Measurements from ENCODE around the gene HDGFL1.

HDGFL1 gene

DNA sequence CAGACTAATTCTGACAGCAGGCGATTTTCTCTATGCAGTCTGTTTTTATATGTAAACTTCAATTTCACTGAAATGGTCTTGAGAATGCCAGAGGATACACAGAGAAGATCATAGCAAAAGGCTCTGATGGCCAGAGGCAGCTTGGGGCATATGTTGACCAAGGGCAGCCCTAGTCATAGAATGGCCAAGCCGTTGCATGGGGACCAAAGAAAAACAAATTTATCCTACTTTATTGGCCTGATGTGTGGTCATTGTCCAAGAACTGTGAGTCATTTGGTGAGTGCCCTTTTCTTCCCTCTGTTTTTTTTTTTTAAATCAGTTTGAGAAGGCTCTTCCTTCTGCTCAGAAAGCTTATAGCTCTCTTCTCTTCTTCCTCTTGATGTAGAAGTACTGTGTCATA is 5.8 kb downstream of the HDGFL1 start:
- H3K27me3 Mint-ChIP-seq, result no peaks in the 10 kb centered on the region
- H3K4me1 Mint-ChIP-seq (ENCODE audit: low read depth), result no peaks in the 10 kb centered on the region
- no peaks in the 10 kb centered on the region for H3K36me3 Mint-ChIP-seq (ENCODE audit: low read depth)
- no peak overlapping the region for H3K4me3 Mint-ChIP-seq
- H3K9me3 Mint-ChIP-seq, result peaks cover 4% of the 10 kb centered on the region
- DNase-seq, result no peak
- H3K27ac Mint-ChIP-seq, result no peak overlapping the region

DNA sequence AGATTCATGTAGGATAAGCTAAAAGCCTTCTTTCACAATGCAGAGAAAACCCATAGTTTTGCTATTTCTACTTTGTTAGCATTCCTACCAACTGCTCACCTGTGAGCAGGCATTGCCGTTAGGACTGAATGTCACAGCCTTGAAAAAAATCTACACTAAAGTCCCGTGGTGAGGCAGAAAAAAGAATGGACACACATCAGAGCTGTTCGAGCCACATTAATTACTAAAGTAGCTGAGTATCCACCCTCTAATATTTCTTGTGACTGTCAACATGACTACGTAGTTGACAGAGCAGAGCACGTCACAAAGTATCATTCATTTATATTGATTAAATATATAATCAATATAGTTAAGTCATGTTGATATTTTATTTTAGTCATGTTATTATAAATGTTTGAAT is 10.1 kb downstream of the HDGFL1 start:
- no peaks in the 10 kb centered on the region for H3K27me3 Mint-ChIP-seq
- H3K4me3 Mint-ChIP-seq, result no peak overlapping the region

GRCh38 chr6:22580337-22580736 is 11.0 kb downstream of the HDGFL1 start:
- Mint-ChIP-seq H3K4me1 (ENCODE audit: low read depth) (no peaks in the 10 kb centered on the region), H3K27ac (no peak overlapping the region), H3K27me3 (no peaks in the 10 kb centered on the region), H3K4me3 (no peak overlapping the region), H3K36me3 (ENCODE audit: low read depth) (no peaks in the 10 kb centered on the region), H3K9me3 (no peaks in the 10 kb centered on the region)
- no peak for DNase-seq

More for the DNA sequence above, 10.1 kb downstream of the HDGFL1 start:
- DNase-seq, result no peak
- Mint-ChIP-seq H3K27ac (no peak overlapping the region), H3K4me1 (ENCODE audit: low read depth) (no peaks in the 10 kb centered on the region), H3K36me3 (ENCODE audit: low read depth) (no peaks in the 10 kb centered on the region), H3K9me3 (no peaks in the 10 kb centered on the region)

GRCh38 chr6:22582417-22583205 is 13.2 kb downstream of the HDGFL1 start:
- no peak for DNase-seq
- H3K4me1 Mint-ChIP-seq (ENCODE audit: low read depth), result no peaks in the 10 kb centered on the region
- no peaks in the 10 kb centered on the region for H3K27me3 Mint-ChIP-seq
- no peak overlapping the region for H3K4me3 Mint-ChIP-seq
- no peaks in the 10 kb centered on the region for H3K36me3 Mint-ChIP-seq (ENCODE audit: low read depth)
- no peaks in the 10 kb centered on the region for H3K9me3 Mint-ChIP-seq
- H3K27ac Mint-ChIP-seq, result no peak overlapping the region

GRCh38 chr6:22583230-22583629 is 13.9 kb downstream of the HDGFL1 start:
- H3K27me3 Mint-ChIP-seq, result no peaks in the 10 kb centered on the region
- H3K9me3 Mint-ChIP-seq, result no peaks in the 10 kb centered on the region
- no peak overlapping the region for H3K27ac Mint-ChIP-seq
- no peak for DNase-seq
- H3K36me3 Mint-ChIP-seq (ENCODE audit: low read depth), result no peaks in the 10 kb centered on the region
- H3K4me3 Mint-ChIP-seq, result no peak overlapping the region
- no peaks in the 10 kb centered on the region for H3K4me1 Mint-ChIP-seq (ENCODE audit: low read depth)

DNA sequence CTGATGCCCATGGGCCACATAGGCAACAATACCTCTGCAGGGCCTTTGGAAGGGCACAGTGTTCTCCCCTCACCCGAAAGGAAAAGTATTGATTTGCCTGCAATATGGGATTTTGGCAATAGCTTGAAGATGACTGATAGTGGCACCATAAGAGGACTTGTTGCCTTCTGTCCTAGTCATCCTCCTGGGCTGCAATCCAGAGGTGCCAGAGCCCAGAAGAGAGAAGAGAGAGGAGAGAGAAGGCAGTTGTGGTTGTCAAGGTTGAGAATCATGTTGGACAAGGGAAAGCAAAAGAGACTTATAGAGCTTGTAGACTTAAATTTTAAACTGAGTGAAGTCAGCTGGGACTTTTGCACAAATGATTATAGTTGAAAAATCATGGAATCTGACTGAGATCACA is 14.6 kb downstream of the HDGFL1 start:
- H3K9me3 Mint-ChIP-seq, result no peaks in the 10 kb centered on the region
- H3K27ac Mint-ChIP-seq, result no peak overlapping the region
- H3K4me1 Mint-ChIP-seq (ENCODE audit: low read depth), result no peaks in the 10 kb centered on the region
- H3K36me3 Mint-ChIP-seq (ENCODE audit: low read depth), result no peaks in the 10 kb centered on the region
- DNase-seq, result no peak
- no peak overlapping the region for H3K4me3 Mint-ChIP-seq
- H3K27me3 Mint-ChIP-seq, result no peaks in the 10 kb centered on the region

DNA sequence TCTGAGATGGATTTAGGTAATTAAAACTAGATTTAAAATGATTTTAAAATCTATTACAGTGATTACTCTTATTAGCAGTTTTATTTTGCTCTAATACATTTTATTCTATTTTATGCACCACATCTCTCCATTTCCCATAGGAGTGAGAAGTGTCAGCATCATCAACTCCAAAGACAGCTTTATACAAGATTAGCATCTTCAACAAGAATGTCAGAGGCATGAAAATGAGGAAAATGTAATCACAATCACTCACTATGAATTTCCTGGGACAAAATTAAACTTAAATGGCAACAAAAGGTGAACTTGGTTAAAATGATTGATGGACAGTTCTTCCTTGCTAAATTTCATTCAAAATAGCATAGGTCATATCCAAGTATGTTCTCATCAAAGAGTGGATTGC is 19.8 kb downstream of the HDGFL1 start:
- Mint-ChIP-seq H3K4me1 (ENCODE audit: low read depth) (no peaks in the 10 kb centered on the region), H3K4me3 (no peak overlapping the region), H3K27ac (no peak overlapping the region), H3K27me3 (no peaks in the 10 kb centered on the region), H3K36me3 (ENCODE audit: low read depth) (no peaks in the 10 kb centered on the region), H3K9me3 (no peaks in the 10 kb centered on the region)
- DNase-seq, result no peak

DNA sequence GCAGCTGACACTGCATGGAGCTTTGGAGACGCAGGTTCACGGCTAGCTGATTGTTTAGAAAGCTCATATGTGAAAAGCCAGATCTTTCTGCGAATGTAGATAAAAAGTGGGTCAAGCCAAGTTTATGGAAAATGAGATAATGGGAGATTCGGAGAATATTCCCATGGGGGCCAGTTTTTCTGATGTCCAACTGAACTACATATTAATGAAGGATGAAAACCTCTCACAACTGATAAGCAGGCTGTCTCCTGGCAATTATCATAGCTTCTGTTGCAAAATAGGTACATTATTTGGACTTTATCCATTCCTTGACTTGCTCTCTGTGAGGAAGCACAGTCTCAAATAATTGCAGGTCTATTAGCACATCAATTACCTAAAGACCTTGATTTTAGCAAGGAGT is 21.1 kb downstream of the HDGFL1 start:
- no peak for DNase-seq
- Mint-ChIP-seq H3K27me3 (no peaks in the 10 kb centered on the region), H3K36me3 (ENCODE audit: low read depth) (no peaks in the 10 kb centered on the region), H3K4me3 (no peak overlapping the region), H3K4me1 (ENCODE audit: low read depth) (no peaks in the 10 kb centered on the region), H3K9me3 (no peaks in the 10 kb centered on the region), H3K27ac (no peak overlapping the region)

- Mint-ChIP-seq H3K27me3 (no peaks in the 10 kb centered on the region), H3K4me1 (ENCODE audit: low read depth) (no peaks in the 10 kb centered on the region), H3K27ac (no peak overlapping the region)
Measured at GRCh38 chr6:22593895-22594294, 24.5 kb downstream of the HDGFL1 start.

DNA sequence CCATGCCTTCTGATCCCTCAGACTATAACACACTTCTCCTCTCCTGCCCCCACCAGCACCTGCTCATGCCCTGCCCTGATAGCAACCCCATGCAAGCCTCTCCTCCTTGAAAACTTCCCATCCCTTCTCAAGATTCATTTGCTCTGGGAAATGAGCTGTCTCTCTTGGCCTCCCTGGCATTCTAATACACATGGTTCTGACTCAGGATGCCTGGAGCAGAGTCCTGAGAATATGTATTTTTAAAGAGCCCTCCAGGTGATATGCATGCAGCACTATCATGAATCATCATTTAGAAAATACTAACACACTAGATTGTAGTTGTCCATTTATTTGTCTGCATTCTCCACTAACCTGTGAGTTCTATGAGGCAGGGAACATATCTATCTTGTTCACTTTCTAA is 26.6 kb downstream of the HDGFL1 start:
- H3K4me1 Mint-ChIP-seq (ENCODE audit: low read depth), result no peaks in the 10 kb centered on the region
- H3K4me3 Mint-ChIP-seq, result no peak overlapping the region
- DNase-seq, result no peak
- no peaks in the 10 kb centered on the region for H3K9me3 Mint-ChIP-seq
- H3K27me3 Mint-ChIP-seq, result no peaks in the 10 kb centered on the region
- no peaks in the 10 kb centered on the region for H3K36me3 Mint-ChIP-seq (ENCODE audit: low read depth)
- H3K27ac Mint-ChIP-seq, result no peak overlapping the region

More at GRCh38 chr6:22593895-22594294, 24.5 kb downstream of the HDGFL1 start:
- Mint-ChIP-seq H3K36me3 (ENCODE audit: low read depth) (no peaks in the 10 kb centered on the region), H3K9me3 (no peaks in the 10 kb centered on the region), H3K4me3 (no peak overlapping the region)
- DNase-seq, result no peak

GRCh38 chr6:22598339-22598738 is 29.0 kb downstream of the HDGFL1 start:
- peaks cover 2% of the 10 kb centered on the region for H3K9me3 Mint-ChIP-seq
- no peak overlapping the region for H3K27ac Mint-ChIP-seq
- no peak overlapping the region for H3K4me3 Mint-ChIP-seq
- no peaks in the 10 kb centered on the region for H3K36me3 Mint-ChIP-seq (ENCODE audit: low read depth)
- no peaks in the 10 kb centered on the region for H3K27me3 Mint-ChIP-seq
- no peaks in the 10 kb centered on the region for H3K4me1 Mint-ChIP-seq (ENCODE audit: low read depth)
- no peak for DNase-seq

- H3K27ac Mint-ChIP-seq, result no peak overlapping the region
- H3K36me3 Mint-ChIP-seq (ENCODE audit: low read depth), result no peaks in the 10 kb centered on the region
- peaks cover 2% of the 10 kb centered on the region for H3K9me3 Mint-ChIP-seq
- H3K4me3 Mint-ChIP-seq, result no peak overlapping the region
- no peaks in the 10 kb centered on the region for H3K4me1 Mint-ChIP-seq (ENCODE audit: low read depth)
- H3K27me3 Mint-ChIP-seq, result no peaks in the 10 kb centered on the region
- DNase-seq, result no peak
Measured at GRCh38 chr6:22600059-22600458, 30.7 kb downstream of the HDGFL1 start.

DNA sequence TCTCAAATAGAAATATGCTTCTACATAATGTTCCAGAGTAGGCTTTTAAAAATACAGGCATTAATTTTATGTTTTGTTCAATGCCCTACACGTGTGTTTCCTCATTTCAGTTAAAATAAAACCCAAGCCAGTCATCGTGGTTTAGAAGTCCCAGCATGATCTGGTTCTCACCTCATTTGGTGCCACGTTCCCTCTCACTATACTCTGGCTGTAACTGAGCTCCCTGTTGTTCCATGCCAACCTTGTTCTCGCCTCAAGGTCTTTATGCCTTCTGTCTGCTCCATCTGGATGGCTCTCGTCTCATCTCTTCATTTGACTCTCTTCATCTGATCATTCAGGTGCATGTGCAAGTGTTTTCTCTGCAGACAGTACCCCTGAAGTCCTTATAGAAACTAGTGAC is 32.6 kb downstream of the HDGFL1 start:
- Mint-ChIP-seq H3K27me3 (no peaks in the 10 kb centered on the region), H3K36me3 (ENCODE audit: low read depth) (no peaks in the 10 kb centered on the region), H3K4me1 (ENCODE audit: low read depth) (no peaks in the 10 kb centered on the region), H3K9me3 (peaks cover 2% of the 10 kb centered on the region), H3K4me3 (no peak overlapping the region), H3K27ac (no peak overlapping the region)
- no peak for DNase-seq

DNA sequence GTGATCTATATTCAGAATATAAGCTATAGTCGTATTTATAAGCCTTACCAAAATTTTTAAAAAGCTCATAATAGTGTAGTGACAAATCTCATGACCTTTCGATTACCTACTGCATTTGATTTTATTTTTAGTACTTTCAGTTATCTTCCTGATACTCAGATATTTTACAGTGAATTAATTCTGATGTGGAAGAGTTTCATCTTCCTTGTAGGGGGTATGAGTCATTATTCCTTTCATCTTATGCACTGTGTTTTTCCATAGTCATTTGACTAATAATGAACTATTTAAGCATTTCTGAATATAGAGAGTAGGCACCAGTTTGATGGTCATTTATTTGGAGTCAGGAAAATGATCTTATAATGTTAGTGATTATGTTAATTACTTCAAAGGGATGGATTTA is 36.4 kb downstream of the HDGFL1 start:
- no peaks in the 10 kb centered on the region for H3K4me1 Mint-ChIP-seq (ENCODE audit: low read depth)
- no peak for DNase-seq
- H3K36me3 Mint-ChIP-seq (ENCODE audit: low read depth), result no peaks in the 10 kb centered on the region
- H3K27ac Mint-ChIP-seq, result no peak overlapping the region
- peaks cover 2% of the 10 kb centered on the region for H3K9me3 Mint-ChIP-seq
- no peaks in the 10 kb centered on the region for H3K27me3 Mint-ChIP-seq
- H3K4me3 Mint-ChIP-seq, result no peak overlapping the region

DNA sequence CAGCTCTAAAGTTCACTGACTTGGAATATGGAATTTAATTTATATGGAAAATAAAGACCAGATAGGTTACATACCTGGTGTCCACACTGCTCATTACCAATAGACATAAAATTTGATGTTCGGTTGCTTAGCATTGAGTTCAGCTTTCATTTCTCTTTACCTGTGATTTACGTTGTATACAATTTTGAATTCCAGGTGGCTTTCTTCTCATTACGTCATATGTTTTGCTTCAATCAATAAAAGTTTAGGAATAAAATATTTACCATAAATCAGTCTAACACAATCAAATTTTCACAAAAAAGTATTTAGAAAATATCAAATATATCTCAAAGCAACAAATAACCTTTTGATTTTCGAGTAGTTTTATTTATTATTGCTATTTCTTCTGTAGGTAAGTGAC is 40.8 kb downstream of the HDGFL1 start:
- H3K27ac Mint-ChIP-seq, result no peak overlapping the region
- DNase-seq, result no peak
- H3K36me3 Mint-ChIP-seq (ENCODE audit: low read depth), result no peaks in the 10 kb centered on the region
- H3K4me3 Mint-ChIP-seq, result no peak overlapping the region
- H3K27me3 Mint-ChIP-seq, result no peaks in the 10 kb centered on the region
- no peaks in the 10 kb centered on the region for H3K4me1 Mint-ChIP-seq (ENCODE audit: low read depth)
- H3K9me3 Mint-ChIP-seq, result no peaks in the 10 kb centered on the region

- no peak for DNase-seq
- Mint-ChIP-seq H3K4me1 (ENCODE audit: low read depth) (no peaks in the 10 kb centered on the region), H3K27me3 (no peaks in the 10 kb centered on the region), H3K4me3 (no peak overlapping the region), H3K36me3 (ENCODE audit: low read depth) (no peaks in the 10 kb centered on the region), H3K27ac (no peak overlapping the region), H3K9me3 (no peaks in the 10 kb centered on the region)
Measured at GRCh38 chr6:22612236-22612635, 42.9 kb downstream of the HDGFL1 start.

All from activated T-cell treated with anti-CD3 and anti-CD28 coated beads, Interleukin-2, amount 50 U/mL, for 24 hours (primary cell).